ENCODE measurements around the gene GRIN3B.
"Not testable (repeated sequence)": the region's sequence is repeated elsewhere in the genome, so short reads cannot be mapped to it uniquely, and the experiment has no call there.

The GRIN3B gene

DNA sequence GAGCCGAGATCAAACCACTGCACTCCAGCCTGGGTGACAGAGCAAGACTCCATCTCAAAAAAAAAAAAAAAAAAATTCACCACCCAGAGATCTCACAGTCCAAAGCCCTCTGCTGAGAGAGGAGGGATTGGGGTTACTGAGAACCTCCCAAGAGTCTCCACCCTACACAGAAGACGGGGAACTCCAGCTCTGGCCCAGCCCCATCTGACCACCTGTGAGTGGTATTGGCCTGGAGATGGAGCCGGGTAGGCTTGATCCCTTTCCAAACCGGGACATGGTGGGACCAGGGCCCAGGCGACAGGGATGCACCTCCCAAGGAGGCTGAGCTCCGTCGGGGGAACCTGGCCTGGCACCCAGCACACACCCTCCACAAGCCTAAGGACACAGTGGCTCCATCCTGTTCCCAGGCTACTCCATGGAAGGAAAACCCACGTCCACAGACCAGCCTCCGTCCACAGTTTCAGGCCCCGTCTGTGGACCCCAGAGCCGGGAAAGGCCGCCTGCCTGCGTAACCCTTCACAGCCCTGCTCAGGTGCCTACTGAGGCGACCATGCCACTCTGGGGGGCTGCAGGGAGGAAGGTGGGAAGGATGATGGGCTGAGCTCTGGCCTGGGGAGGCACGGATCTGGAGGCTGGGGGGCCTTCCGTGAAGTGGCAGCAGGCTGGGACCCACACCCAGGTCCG is 18.9 kb downstream of the GRIN3B start:
- no peaks in the 10 kb centered on the region for H3K27me3 Mint-ChIP-seq
- peaks cover 32 to 42% of the 10 kb centered on the region in 2 donors for H3K4me1 Mint-ChIP-seq (ENCODE audit: low read depth in 2 of 2)
- H3K27ac Mint-ChIP-seq = peak overlapping the region; percentile 100
- no peaks in the 10 kb centered on the region for H3K9me3 Mint-ChIP-seq
- H3K36me3 Mint-ChIP-seq (ENCODE audit: insufficient read depth) = peaks cover 57% of the 10 kb centered on the region
- peak overlapping the region; percentile 92 for H3K4me3 Mint-ChIP-seq
- ATAC-seq (replicated peaks) = no peak
- no peak for DNase-seq

DNA sequence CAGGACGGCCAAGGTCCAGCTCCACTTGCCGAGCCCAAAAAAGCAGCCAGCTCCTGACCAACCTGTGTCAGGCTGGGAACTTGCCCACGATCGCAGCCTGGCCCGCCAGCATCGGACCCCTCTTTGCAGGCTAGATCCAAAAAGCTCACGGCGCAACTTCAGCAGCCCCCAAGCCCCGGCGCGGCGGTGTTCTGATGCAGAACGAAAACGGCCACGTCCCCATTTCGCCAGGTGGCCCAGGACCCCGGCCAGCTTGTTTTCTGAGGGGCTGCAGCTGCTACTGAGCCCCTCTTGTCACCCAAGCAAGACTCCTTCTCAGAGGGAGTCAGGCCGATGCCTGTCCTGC is 19.4 kb downstream of the GRIN3B start:
- Mint-ChIP-seq H3K36me3 (ENCODE audit: insufficient read depth) (peaks cover 55% of the 10 kb centered on the region), H3K9me3 (no peaks in the 10 kb centered on the region), H3K27ac (peak overlapping the region; percentile 100), H3K27me3 (no peaks in the 10 kb centered on the region), H3K4me1 (ENCODE audit: low read depth in 2 of 2) (peaks cover 32 to 41% of the 10 kb centered on the region in 2 donors), H3K4me3 (peak overlapping the region; percentile 92)
- no peak for ATAC-seq (replicated peaks)
- no peak for DNase-seq

DNA sequence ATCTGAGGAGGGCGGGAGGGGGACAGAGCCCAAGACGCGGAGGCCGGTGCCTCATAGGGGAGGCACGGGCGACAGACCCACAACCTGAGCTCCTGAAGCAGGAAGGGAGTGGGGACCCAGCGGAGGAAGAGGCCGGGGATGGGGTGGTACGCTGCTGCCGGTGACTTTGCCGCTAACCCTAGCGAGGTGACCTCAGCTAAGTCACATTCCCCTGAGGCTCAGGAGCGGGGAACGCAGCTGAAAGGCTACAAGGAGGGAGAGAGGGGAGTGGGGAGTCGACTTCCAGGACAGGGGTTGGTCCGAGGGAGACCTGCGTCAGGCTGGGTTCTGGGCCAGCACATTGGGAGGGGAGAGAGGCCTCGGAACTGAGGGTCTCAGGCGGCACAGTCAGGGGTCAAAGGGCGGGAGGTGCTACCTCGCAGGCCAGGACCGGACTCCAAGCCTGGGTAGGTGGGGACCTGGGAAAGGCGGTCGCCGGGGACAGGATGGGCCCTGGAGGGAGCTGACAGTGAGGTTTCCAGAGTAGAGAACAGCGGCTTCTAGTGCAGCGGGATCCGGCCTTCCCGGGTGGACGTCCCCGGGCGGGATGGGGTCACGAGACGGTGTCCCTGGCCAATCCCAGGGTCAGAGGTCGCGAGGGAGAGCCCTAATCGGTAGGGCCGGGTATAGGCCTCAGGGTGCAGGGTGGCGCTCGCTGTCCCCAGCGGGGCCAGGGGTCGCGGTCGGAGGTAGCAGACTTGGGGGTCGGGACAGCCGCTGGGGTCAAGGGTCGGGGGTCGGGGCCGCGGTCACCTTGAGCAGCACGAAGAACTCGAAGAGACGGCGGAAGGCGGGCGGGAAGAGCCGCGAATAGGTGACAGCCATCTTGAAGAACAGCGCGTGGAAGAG is 20.0 kb downstream of the GRIN3B start:
- no peaks in the 10 kb centered on the region for H3K27me3 Mint-ChIP-seq
- DNase-seq = peak in 1 of 3 experiments; percentile 31
- H3K36me3 Mint-ChIP-seq (ENCODE audit: insufficient read depth) = peaks cover 50% of the 10 kb centered on the region
- H3K4me1 Mint-ChIP-seq (ENCODE audit: low read depth in 2 of 2) = peaks cover 34 to 42% of the 10 kb centered on the region in 2 donors
- H3K4me3 Mint-ChIP-seq = peak overlapping the region; percentile 92
- H3K27ac Mint-ChIP-seq = peak overlapping the region; percentile 100
- H3K9me3 Mint-ChIP-seq = no peaks in the 10 kb centered on the region
- no peak for ATAC-seq (replicated peaks)

DNA sequence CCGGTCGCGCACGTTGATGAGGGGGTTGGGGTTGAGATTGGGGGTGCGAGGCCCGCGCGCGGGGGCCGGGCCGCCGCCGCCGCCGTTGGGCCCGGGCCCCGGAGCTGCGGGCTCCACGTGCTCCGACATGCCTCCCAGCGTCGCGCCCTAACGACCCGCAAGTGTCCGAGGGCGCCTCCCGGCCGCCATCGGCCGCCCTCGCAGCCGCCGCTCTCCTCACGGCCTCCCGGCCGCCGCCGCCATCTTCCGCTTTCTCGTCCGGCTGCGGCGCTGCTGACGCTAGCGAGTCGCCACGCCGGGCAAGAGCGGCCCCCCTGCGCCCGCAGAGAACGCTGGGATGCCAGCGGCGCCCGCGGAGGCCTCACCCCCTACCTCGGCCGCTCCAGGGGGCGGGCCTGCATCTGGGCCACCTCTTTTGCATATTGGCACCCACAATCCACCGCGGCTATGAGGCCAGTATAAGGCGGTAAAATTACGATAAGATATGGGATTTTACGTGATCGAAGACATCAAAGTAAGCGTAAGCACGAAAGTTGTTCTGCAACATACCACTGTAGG is 20.7 kb downstream of the GRIN3B start, which contains the start of gene TMEM259:
TSS of gene TMEM259 (minus strand) at position 256 of the 558 bp plus-strand sequence. CDS start at position 129, 127 bp downstream.
- peaks cover 35 to 39% of the 10 kb centered on the region in 2 donors for H3K4me1 Mint-ChIP-seq (ENCODE audit: low read depth in 2 of 2)
- H3K27me3 Mint-ChIP-seq = no peaks in the 10 kb centered on the region
- H3K4me3 Mint-ChIP-seq = peak within 1 kb of the TSS; percentile 92
- H3K36me3 Mint-ChIP-seq (ENCODE audit: insufficient read depth) = peaks cover 46% of the 10 kb centered on the region
- no peaks in the 10 kb centered on the region for H3K9me3 Mint-ChIP-seq
- H3K27ac Mint-ChIP-seq = peak within 1 kb of the TSS; percentile 100
- DNase-seq = peak; percentile 97
- peak; percentile 83 for ATAC-seq (replicated peaks)

DNA sequence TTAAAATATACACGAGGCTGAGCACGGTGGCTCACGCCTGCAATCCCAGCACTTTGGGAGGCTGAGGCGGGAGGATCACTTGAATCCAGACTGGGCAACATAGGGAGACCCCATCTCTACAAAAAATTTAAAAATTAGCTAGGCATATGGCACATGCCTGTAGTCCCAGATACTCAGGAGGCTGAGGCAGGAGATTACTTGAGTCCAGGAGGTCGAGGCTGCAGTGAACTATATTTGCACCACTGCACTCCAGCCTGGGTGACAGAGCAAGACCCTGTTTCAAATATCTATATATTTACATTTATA is 23.6 kb downstream of the GRIN3B start:
- H3K4me1 Mint-ChIP-seq (ENCODE audit: low read depth in 2 of 2) = peaks cover 17 to 23% of the 10 kb centered on the region in 2 donors
- not testable (repeated sequence) for DNase-seq; H3K27me3 Mint-ChIP-seq; H3K27ac Mint-ChIP-seq; H3K9me3 Mint-ChIP-seq; H3K4me3 Mint-ChIP-seq; ATAC-seq (replicated peaks)
- H3K36me3 Mint-ChIP-seq (ENCODE audit: insufficient read depth) = peaks cover 51% of the 10 kb centered on the region

DNA sequence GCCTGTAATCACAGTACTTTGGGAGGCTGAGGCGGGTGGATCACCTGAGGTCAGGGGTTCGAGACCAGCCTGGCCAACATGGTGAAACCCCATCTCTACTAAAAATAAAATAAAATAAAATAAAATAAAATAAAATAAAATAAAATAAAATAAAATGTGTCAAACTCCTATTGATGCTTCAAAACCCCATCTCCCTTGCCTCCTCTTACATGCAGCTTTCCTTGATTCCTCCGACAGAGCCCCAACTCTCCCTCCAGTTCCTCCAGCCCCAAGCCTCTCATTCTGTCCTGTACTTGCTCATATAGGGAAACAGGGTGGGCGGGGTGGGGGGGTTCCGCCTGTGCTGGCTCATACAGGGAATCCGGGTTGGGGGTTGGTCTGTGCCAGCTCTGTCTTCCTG is 24.9 kb downstream of the GRIN3B start:
- H3K27ac Mint-ChIP-seq = not testable (repeated sequence)
- peaks cover 14 to 22% of the 10 kb centered on the region in 2 donors for H3K4me1 Mint-ChIP-seq (ENCODE audit: low read depth in 2 of 2)

DNA sequence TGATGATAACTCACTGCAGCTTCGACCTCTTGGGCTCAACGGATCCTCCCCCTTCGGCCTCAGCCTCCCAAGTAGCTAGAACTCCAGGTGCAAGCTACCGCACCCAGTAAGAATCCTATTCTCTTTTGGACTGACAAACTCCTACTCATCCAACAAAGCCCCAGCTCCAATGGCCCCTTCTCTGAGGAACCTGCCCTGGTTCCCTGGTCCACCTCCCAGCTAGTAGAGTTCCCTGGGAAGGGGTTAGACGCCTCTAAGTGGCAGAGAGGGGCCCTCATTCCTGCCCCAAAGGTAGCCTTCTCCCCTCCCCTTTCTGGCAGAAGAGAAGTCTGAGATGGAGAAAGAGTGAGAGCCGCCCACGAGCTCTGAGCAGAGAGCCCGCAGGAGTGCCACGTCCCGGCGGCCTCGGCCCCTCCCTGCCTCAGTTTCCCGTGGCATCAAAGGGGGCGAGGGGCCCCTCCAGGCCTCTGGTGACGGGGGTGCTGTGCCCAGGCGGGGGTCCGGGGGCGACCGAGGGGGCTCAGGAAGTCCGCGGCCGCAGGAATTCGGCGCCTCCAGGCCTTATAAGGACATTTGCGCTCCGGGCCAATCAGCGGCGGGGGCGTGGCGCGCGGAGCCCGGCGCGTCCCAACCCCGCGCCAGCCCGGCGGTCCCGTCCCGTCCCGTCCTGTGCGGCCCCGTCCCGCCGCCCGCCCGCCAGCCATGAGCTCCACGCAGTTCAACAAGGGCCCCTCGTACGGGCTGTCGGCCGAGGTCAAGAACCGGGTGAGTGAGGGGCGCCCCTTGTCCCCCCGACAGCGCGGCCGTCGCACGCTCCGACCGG is 26.0 kb downstream of the GRIN3B start, which contains the start of gene CNN2:
TSS of gene CNN2 (plus strand) at position 649 of the 823 bp plus-strand sequence. CDS start at position 703, 54 bp downstream.
- Mint-ChIP-seq H3K27me3 (no peaks in the 10 kb centered on the region), H3K27ac (peak within 1 kb of the TSS; percentile 91 to 94)

More for the DNA sequence above, 24.9 kb downstream of the GRIN3B start:
- DNase-seq; H3K9me3 Mint-ChIP-seq; H3K4me3 Mint-ChIP-seq; ATAC-seq (replicated peaks); H3K27me3 Mint-ChIP-seq: not testable (repeated sequence)
- H3K36me3 Mint-ChIP-seq (ENCODE audit: insufficient read depth) = peaks cover 51% of the 10 kb centered on the region

DNA sequence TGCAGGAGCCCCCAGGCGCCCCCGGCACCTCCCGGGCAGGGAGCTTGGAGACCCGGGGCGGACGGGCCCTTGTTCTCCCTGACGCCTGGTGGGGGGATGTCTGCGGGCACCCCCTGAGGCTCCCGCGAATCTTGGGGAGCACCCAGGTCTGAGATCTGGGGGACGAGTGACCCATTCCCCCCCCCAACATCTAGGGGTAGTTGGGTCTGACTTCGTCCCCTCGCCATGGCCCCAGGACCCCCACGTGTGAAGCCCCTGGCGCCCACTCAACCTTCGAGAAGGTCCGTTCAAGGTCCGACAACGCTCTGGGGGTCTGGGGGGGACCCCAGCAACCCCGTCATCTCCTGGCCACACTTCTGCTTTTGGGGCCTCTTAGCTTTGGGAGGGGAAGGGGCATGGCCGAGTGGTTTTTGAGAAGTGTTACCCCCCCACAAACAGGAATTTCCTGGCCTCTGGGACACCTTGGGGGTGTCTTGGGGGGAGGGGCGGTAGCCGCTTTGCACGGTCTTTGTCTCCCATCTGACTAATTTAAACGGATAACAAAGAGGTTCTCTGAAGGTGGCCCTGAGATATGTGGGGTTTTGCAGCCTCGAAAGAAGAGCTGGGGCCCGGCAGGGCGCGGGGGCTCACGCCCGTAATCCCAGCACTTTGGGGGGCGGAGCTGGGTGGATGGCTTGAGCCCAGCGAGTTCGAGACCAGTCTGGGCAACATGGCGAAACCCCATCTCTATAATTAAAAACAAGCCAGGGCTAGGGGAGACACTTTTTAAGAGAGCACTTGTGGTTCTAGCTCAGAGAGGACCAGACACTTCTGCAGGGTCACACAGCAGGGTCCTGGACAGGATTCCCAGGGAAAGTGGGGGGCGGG is 26.8 kb downstream of the GRIN3B start:
- DNase-seq = peak in 2 of 3 experiments; percentile 32 to 41
- ATAC-seq (replicated peaks) = no peak
- Mint-ChIP-seq H3K4me1 (ENCODE audit: low read depth in 2 of 2) (peaks cover 18% of the 10 kb centered on the region in 2 donors), H3K27ac (peak overlapping the region; percentile 91 to 94), H3K9me3 (no peaks in the 10 kb centered on the region), H3K4me3 (peak overlapping the region; percentile 97 to 99), H3K36me3 (ENCODE audit: insufficient read depth) (peaks cover 55% of the 10 kb centered on the region), H3K27me3 (no peaks in the 10 kb centered on the region)

More for the DNA sequence above, 26.0 kb downstream of the GRIN3B start, which contains the start of gene CNN2:
- H3K36me3 Mint-ChIP-seq (ENCODE audit: insufficient read depth) = peaks cover 55% of the 10 kb centered on the region
- peak within 1 kb of the TSS; percentile 97 to 99 for H3K4me3 Mint-ChIP-seq
- DNase-seq (peak in 1 of 3 experiments; percentile 48), ATAC-seq (replicated peaks) (peak; percentile 10)
- H3K9me3 Mint-ChIP-seq = no peaks in the 10 kb centered on the region
- peaks cover 18 to 24% of the 10 kb centered on the region in 2 donors for H3K4me1 Mint-ChIP-seq (ENCODE audit: low read depth in 2 of 2)

DNA sequence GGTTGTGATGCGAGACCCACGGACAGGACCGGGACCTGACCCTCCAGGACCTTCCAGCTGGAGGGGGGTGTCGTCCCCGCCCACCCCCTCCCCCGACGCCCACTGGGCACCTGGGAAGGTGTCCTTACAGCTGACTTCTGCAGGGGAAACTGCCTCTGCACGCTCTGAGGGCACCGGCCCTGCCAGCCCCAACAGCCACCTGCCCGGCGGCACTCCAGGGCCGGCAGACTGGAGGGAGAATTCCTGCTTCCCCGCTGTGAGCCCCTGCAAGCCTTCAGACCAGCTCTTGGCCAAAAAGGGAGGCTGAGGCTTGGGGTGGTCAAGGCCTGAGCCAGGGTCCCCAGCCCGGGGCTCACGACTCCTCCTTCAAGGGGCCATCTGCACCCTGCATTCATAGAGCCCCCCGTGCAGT is 27.4 kb downstream of the GRIN3B start:
- Mint-ChIP-seq H3K27ac (peak overlapping the region; percentile 91 to 94), H3K9me3 (no peaks in the 10 kb centered on the region), H3K36me3 (ENCODE audit: insufficient read depth) (peaks cover 61% of the 10 kb centered on the region), H3K4me3 (peak overlapping the region; percentile 97 to 99), H3K4me1 (ENCODE audit: low read depth in 2 of 2) (peaks cover 18 to 22% of the 10 kb centered on the region in 2 donors), H3K27me3 (no peaks in the 10 kb centered on the region)
- peak in 1 of 3 experiments; percentile 47 for DNase-seq
- ATAC-seq (replicated peaks) = no peak

DNA sequence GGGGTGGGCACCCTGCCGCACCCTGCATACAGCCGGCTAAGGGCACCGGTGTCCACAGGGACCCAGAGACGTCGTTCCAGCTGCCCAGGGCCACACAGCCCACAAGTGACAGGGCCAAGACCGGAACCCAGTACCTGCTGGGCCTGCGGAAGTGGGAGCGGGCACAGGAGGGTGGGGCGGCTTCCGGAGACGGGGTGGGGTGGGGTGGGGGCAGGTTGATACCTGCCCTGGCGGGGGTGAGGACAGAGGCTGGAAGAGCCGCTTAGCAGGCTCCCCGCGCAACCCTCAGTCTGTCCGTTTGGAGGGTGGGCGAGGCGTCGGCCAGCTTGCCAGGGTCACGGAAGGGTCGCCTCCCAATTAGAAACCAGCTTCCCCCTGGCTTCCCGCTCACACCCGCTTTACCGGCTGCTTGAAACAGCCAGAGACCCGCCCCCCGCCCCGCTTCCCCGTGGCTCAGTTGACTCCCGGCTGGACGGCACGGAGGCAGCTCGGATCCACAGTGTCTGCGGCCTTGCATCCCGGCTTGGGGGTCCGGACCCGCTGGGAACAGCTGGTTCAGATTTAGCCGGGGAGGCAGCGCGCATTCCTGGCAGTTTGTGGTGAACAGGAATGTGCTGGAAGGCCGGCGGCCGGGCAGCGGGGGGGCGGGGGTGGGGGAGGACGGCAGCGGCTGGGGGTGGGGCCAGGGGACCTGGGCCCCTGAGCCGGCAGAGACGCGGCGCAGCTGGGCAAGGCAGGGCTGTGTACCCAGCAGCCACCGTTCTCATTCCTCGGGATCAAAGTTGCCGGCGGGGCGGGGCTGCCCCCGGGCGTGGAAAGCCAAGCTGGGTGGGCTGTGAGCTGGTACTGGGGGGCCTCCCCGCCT is 28.1 kb downstream of the GRIN3B start:
- peak overlapping the region; percentile 97 to 99 for H3K4me3 Mint-ChIP-seq
- peaks cover 19 to 24% of the 10 kb centered on the region in 2 donors for H3K4me1 Mint-ChIP-seq (ENCODE audit: low read depth in 2 of 2)
- peak in 2 of 3 experiments; percentile 42 to 49 for DNase-seq
- H3K27ac Mint-ChIP-seq = peak overlapping the region; percentile 91 to 94
- no peaks in the 10 kb centered on the region for H3K27me3 Mint-ChIP-seq
- no peaks in the 10 kb centered on the region for H3K9me3 Mint-ChIP-seq
- peaks cover 67% of the 10 kb centered on the region for H3K36me3 Mint-ChIP-seq (ENCODE audit: insufficient read depth)
- ATAC-seq (replicated peaks) = peak; percentile 29

DNA sequence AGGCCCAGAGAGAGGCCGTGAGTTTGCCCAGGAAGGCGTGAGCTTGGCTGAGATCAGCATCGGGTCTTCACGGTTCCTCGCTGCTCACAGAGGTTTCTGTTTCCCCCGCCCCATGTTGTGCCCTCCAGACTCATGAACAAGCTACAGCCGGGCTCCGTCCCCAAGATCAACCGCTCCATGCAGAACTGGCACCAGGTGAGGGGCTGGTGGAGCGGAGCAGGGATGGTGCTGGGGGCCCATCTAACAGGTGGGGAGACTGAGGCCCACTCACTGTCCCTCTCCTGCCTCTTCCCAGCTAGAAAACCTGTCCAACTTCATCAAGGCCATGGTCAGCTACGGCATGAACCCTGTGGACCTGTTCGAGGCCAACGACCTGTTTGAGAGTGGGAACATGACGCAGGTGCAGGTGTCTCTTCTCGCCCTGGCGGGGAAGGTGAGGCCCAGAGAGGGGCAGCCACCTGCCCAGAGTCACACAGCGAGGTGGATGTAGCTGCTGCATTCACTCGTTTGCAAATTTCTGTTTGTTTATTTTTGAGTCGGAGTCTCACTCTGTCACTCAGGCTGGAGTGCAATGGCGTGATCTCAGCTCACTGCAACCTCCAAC is 32.1 kb downstream of the GRIN3B start:
- ATAC-seq (replicated peaks) = no peak
- DNase-seq = no peak
- Mint-ChIP-seq H3K9me3 (no peaks in the 10 kb centered on the region), H3K36me3 (ENCODE audit: insufficient read depth) (peaks cover 83% of the 10 kb centered on the region), H3K4me1 (ENCODE audit: low read depth in 2 of 2) (peaks cover 27 to 29% of the 10 kb centered on the region in 2 donors), H3K27me3 (no peaks in the 10 kb centered on the region), H3K27ac (peak overlapping the region in 1 of 2 donors; percentile 20), H3K4me3 (peak overlapping the region; percentile 31 to 44)
